MCF 10A (cell line): ENCODE measurements around the gene KLHL25. TPM values are rescaled to one million over a fixed set of nuclear protein-coding genes. Genes with fewer than 3 reads are reported as not detected.
A peak's percentile ranks its signal among the peaks of the same experiment; 100 is the strongest.

Experiments
- BruUV-seq: library from RNA; stranded (reverse); fragments of 400-500 nt; replicated peaks from 2 replicates; lab custom pipeline; 2021; lab: Mats Ljungman, UMichigan
- CTCF ChIA-PET: fragments of 300-600 bp; sonication (Branson Sonifier 250); formaldehyde crosslinking; extraction: SDS; loops from one replicate; lab custom pipeline; 2021; ENCODE audit warnings: antibody characterized with exemption, inconsistent platforms; lab: Yijun Ruan, JAX
- POLR2A ChIA-PET: fragments of 300-600, 350-650 bp; sonication (Branson Sonifier 250); formaldehyde crosslinking; extraction: SDS; loops from one replicate; lab custom pipeline; 2020; ENCODE audit warnings: antibody characterized with exemption, inconsistent platforms; lab: Yijun Ruan, JAX
- DNase-seq: peaks from one replicate; pipeline ENCODE4 v3.0.0-alpha.2; 2018; ENCODE audit not compliant: unreplicated experiment
- H3K27ac Mint-ChIP-seq: one replicate; pipeline ENCODE4 v1.8.0; 2022; ENCODE audit warnings: mild to moderate bottlenecking, low read depth, mixed read lengths; ENCODE audit not compliant: unreplicated experiment
- H3K27me3 Mint-ChIP-seq: one replicate; pipeline ENCODE4 v1.8.0; 2022; ENCODE audit warnings: mixed read lengths; ENCODE audit not compliant: insufficient read depth, unreplicated experiment
- H3K36me3 Mint-ChIP-seq: one replicate; pipeline ENCODE4 v1.8.0; 2022; ENCODE audit warnings: mild to moderate bottlenecking, moderate library complexity, mixed read lengths; ENCODE audit not compliant: insufficient read depth, unreplicated experiment
- H3K4me1 Mint-ChIP-seq: one replicate; pipeline ENCODE4 v1.8.0; 2022; ENCODE audit warnings: mixed read lengths; ENCODE audit not compliant: insufficient read depth, unreplicated experiment
- H3K4me3 Mint-ChIP-seq: one replicate; pipeline ENCODE4 v1.8.0; 2022; ENCODE audit warnings: mild to moderate bottlenecking, moderate library complexity, mixed read lengths; ENCODE audit not compliant: unreplicated experiment
- H3K9me3 Mint-ChIP-seq: one replicate; pipeline ENCODE4 v1.8.0; 2022; ENCODE audit warnings: mixed read lengths; ENCODE audit not compliant: unreplicated experiment
- intact Hi-C: fragments of 100-400 bp; cut with micrococcal nuclease; formaldehyde crosslinking; loops from 2 replicates; pipeline ENCODE4 v1.14.1; 2022
- total RNA-seq: library from RNA; stranded (reverse); gene quantifications from 2 replicates; pipeline ENCODE4 v1.2.3, GENCODE V29; 2022
- TF ChIP-seq, protein P1 (sequence below): fragments of 200-600 bp; IDR thresholded peaks from one replicate; pipeline ENCODE4 v1.8.0; 2022; ENCODE audit warnings: antibody characterized with exemption, mild to moderate bottlenecking; ENCODE audit not compliant: unreplicated experiment

Gene KLHL25
- total RNA-seq, 1 experiment from 2014 or later = 3.1 TPM

- DNase-seq = no peak
- Mint-ChIP-seq H3K27me3 (no peaks in the 10 kb centered on the region), H3K4me1 (peaks cover 16% of the 10 kb centered on the region), H3K4me3 (no peak overlapping the region), H3K36me3 (peaks cover 19% of the 10 kb centered on the region), H3K9me3 (no peaks in the 10 kb centered on the region), H3K27ac (no peak overlapping the region)
- BruUV-seq = no TSS peak
- CTCF ChIA-PET = no interaction called here
- POLR2A ChIA-PET = interaction anchor here (1.4 kb wide), 1 partner anchor 42 kb away, joined by 3 read pairs; no protein-coding TSS in a partner anchor
- TF ChIP-seq, protein P1, sequence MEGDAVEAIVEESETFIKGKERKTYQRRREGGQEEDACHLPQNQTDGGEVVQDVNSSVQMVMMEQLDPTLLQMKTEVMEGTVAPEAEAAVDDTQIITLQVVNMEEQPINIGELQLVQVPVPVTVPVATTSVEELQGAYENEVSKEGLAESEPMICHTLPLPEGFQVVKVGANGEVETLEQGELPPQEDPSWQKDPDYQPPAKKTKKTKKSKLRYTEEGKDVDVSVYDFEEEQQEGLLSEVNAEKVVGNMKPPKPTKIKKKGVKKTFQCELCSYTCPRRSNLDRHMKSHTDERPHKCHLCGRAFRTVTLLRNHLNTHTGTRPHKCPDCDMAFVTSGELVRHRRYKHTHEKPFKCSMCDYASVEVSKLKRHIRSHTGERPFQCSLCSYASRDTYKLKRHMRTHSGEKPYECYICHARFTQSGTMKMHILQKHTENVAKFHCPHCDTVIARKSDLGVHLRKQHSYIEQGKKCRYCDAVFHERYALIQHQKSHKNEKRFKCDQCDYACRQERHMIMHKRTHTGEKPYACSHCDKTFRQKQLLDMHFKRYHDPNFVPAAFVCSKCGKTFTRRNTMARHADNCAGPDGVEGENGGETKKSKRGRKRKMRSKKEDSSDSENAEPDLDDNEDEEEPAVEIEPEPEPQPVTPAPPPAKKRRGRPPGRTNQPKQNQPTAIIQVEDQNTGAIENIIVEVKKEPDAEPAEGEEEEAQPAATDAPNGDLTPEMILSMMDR = no peak
- intact Hi-C loops = no loop called here
Measured at GRCh38 chr15:85757939-85758654, 36.6 kb downstream of the KLHL25 start.

DNA sequence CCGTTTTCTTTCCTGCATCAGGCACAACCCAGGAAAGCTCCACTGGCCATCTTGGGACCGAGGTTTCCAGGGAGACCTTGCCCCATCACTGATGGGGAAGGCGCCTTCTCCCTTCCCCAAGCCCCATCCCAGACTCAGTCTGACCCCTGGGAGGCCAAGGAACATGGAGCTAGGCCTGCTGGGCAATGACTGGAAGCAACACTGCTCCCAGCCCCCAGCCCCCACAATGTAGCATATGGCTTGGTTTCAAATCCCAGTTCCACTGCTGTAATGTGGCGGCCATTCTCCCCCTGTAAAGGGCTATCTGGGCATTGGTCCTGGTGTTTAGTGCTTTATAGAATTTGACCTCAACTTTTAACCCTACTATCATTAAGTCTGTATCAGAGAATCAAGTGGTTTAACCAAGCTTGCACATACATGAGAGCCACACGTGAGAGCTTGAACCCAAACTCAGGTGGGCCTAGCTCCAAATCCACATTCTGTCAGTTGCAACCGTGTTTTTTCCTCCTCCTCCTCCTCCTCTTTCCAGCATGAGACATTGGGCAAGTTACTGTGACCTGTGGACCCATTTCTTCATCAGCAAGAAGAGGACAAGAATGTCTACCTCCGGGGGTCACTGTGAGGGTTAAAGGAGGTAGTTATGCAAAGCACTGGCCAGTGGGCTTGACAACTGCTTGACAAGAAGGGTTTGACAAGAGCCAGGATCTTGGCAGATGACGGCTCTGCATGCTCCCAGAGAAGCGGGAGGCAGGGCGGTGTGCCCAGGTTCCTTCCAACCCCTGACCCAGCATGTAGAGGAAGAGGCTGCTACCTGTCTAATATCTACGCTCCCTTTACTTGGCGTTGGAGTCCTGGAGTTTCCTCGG lies 37.4 kb downstream of the KLHL25 start:
- no peak for DNase-seq
- intact Hi-C loops = no loop called here
- Mint-ChIP-seq H3K9me3 (no peaks in the 10 kb centered on the region), H3K4me3 (no peak overlapping the region), H3K4me1 (peaks cover 18% of the 10 kb centered on the region), H3K27ac (no peak overlapping the region), H3K36me3 (peaks cover 27% of the 10 kb centered on the region), H3K27me3 (no peaks in the 10 kb centered on the region)
- ChIA-PET POLR2A (interaction anchor here (1.4 kb wide), 1 partner anchor 43 kb away, joined by 3 read pairs; no protein-coding TSS in a partner anchor), CTCF (interaction anchor here (1.0 kb wide), 1 partner anchor 87 kb away, joined by 3 read pairs; no protein-coding TSS in a partner anchor)
- TF ChIP-seq, protein P1 = no peak
- no TSS peak for BruUV-seq

DNA sequence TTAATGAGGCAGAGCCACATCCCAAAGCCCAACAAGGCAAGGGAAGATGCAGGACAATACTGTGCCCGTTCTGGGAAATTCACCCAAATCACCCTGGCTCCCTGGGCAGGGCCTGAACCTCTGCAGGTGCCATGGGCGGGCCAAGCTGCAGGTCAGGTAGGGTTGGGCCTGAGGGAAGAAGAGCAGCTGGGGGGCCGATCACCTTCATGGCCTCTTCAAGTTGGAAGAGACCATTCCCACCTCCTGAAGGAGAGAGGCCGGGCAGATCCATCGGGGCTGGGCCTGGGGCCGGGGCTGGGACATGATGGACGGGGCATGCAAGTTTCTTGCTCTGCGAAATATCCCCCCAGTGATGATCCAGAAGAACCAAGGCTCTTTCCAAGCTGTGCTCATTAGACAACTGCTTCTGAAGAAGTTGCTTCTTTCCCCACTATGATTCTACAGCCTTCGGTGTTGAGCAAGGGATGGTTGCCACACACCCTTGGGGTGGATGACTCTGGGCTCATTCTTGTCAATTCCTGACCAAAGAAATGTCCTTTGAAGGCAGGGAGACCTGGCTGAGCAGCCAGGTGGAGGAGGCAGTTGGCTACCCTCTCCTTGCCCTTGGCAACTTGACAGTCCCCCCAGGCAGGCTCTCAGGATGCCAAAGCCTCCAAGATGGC lies 38.2 kb downstream of the KLHL25 start:
- H3K36me3 Mint-ChIP-seq = peaks cover 33% of the 10 kb centered on the region
- POLR2A ChIA-PET = interaction anchor here (1.4 kb wide), 1 partner anchor 44 kb away, joined by 3 read pairs; no protein-coding TSS in a partner anchor

More for the DNA sequence above, 38.2 kb downstream of the KLHL25 start:
- H3K27ac Mint-ChIP-seq = no peak overlapping the region
- peak; percentile 75 for DNase-seq
- TF ChIP-seq, protein P1 = no peak
- no peaks in the 10 kb centered on the region for H3K9me3 Mint-ChIP-seq
- H3K27me3 Mint-ChIP-seq = no peaks in the 10 kb centered on the region
- peaks cover 24% of the 10 kb centered on the region for H3K4me1 Mint-ChIP-seq
- CTCF ChIA-PET = interaction anchor here (1.0 kb wide), 1 partner anchor 88 kb away, joined by 3 read pairs; no protein-coding TSS in a partner anchor
- H3K4me3 Mint-ChIP-seq = no peak overlapping the region
- intact Hi-C loops = no loop called here
- no TSS peak for BruUV-seq
